Thymus (tissue), 11 donors: ENCODE measurements around the gene TENM3. TPM values are rescaled to one million over a fixed set of nuclear protein-coding genes. Genes with fewer than 3 reads are reported as not detected.

Experiments
- DNase-seq, 9 donors: peaks; one replicate each; pipeline ENCODE4 v3.0.0-alpha.2; 2013; ENCODE audit warnings: low spot score in 9 of 9, low read depth in 6 of 9, missing footprints in 1 of 9
- H3K27ac ChIP-seq, 2 donors: one replicate each; pipeline ENCODE4 v1.5.1; 2013; ENCODE audit warnings: control low read depth in 1 of 2, low read depth in 1 of 2, low read length in 1 of 2, mild to moderate bottlenecking in 1 of 2, moderate library complexity in 1 of 2
- H3K27me3 ChIP-seq, 2 donors: one replicate each; pipeline ENCODE4 v1.5.1; 2013; ENCODE audit warnings: low read length in 1 of 2; ENCODE audit not compliant: control insufficient read depth in 2 of 2, insufficient read depth in 1 of 2
- H3K36me3 ChIP-seq, 2 donors: one replicate each; pipeline ENCODE4 v1.5.1; 2013; ENCODE audit warnings: low read length in 1 of 2, mild to moderate bottlenecking in 1 of 2, moderate library complexity in 1 of 2; ENCODE audit not compliant: control insufficient read depth in 2 of 2, insufficient read depth in 2 of 2
- H3K4me1 ChIP-seq, 2 donors: one replicate each; pipeline ENCODE4 v1.5.1; 2013; ENCODE audit warnings: low read length in 2 of 2; ENCODE audit not compliant: control insufficient read depth in 2 of 2, insufficient read depth in 2 of 2
- H3K4me3 ChIP-seq, 2 donors: one replicate each; pipeline ENCODE4 v1.5.1; 2013; ENCODE audit warnings: low read length in 2 of 2, control low read depth in 1 of 2, mild to moderate bottlenecking in 1 of 2
- H3K9me3 ChIP-seq, 2 donors: one replicate each; pipeline ENCODE4 v1.5.1; 2013; ENCODE audit warnings: low read length in 1 of 2, mild to moderate bottlenecking in 1 of 2; ENCODE audit not compliant: control insufficient read depth in 2 of 2, insufficient read depth in 1 of 2
- WGBS: extraction: QIAGEN DNeasy Blood & Tissue Kit; methylation state at CpG from one replicate; pipeline ENCODE4 v1.1.7; 2013; 5-methylcytosine and 5-hydroxymethylcytosine counted together
- polyA plus RNA-seq: library from polyadenylated mRNA; stranded (reverse); fragments of 200-250 nt; gene quantifications from one replicate; pipeline ENCODE4 v1.2.3, GENCODE V29; 2013
- total RNA-seq: library from RNA; stranded (reverse); fragments of 120-200 nt; gene quantifications from one replicate; pipeline ENCODE4 v1.2.4, GENCODE V29; 2013
- donor health status: healthy.

Gene TENM3
- total and polyA plus RNA-seq, 2 donors, result 2.1 to 9.5 TPM

DNA sequence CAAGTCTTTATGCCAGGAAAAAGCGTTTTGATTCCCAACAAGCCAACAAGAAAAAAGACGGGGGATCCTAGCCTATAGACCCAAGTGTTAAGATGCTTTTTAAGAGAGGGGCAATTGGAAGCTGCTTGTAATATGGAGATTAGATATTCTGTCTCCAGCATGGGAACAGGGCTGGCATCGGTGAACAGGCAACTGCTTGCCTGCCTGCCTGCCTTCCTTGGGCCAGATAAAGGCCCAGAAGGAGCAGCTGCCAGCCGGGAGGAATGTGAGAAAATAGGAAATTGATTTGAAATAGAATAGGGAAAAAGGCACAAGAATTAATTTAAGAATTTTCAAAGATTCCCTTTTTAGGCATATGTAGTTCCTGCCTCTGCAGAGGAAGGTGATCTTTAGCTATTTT lies 192.2 kb downstream of the TENM3 start:
- H3K4me3 ChIP-seq, result no peak overlapping the region
- H3K9me3 ChIP-seq, result no peaks in the 10 kb centered on the region
- 87% methylated on average over 4 of the region's 4 CpGs for WGBS
- no peaks in the 10 kb centered on the region for H3K4me1 ChIP-seq
- no peaks in the 10 kb centered on the region for H3K36me3 ChIP-seq
- no peak overlapping the region for H3K27ac ChIP-seq
- no peak for DNase-seq
- no peaks in the 10 kb centered on the region for H3K27me3 ChIP-seq

DNA sequence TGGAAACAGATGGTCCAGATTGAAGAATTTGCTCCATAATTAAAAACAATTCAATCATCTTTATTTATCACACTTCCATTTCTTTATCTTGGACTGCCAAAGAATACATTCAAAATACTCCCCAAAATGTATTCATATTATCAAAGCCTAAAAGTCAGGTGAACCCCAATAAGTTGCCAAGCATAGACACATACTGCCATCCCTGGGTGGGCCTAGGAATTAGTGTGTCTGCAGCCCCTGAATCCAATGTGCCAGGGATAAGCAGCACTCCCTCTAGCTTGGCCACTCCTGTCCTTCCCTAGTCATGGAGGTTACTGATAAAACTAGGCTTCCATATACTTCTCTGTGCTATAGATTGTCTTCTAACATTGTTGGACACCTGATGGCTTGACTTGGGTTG lies 199.9 kb downstream of the TENM3 start:
- DNase-seq, result no peak
- Histone ChIP-seq H3K4me3 (no peak overlapping the region), H3K9me3 (no peaks in the 10 kb centered on the region), H3K4me1 (no peaks in the 10 kb centered on the region), H3K27me3 (peaks cover 11 to 24% of the 10 kb centered on the region in 2 donors), H3K36me3 (no peaks in the 10 kb centered on the region), H3K27ac (no peak overlapping the region)

DNA sequence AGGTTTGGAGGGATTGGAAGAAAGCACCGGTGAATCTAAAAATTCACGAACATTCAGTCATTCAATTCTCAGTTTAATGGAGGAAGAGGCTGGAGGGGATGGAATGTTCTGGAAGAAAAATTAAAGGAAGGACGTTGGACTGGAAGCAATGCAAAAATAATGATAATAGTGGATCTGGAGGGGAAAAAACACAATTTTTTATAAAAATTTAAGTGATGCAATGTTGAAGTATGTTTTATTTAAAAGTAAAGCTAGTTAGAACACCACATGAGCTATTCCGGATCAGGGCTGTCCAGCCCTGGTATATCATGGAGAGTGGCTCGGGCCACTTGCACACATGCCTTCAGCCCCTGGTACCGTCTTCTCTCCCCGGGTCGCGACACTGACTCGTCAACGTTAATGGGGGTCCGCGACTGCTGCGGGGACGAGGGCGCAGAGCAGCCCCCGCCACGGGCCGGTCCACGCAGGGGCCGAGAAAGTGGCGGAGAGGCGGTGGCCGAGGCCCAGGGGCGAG lies 204.6 kb downstream of the TENM3 start:
- WGBS, result 13% methylated on average over 25 of the region's 25 CpGs
- no peak for DNase-seq
- Histone ChIP-seq H3K9me3 (no peaks in the 10 kb centered on the region), H3K27ac (no peak overlapping the region), H3K27me3 (peaks cover 37 to 66% of the 10 kb centered on the region in 2 donors), H3K36me3 (no peaks in the 10 kb centered on the region), H3K4me3 (peak overlapping the region in 1 of 2 donors; percentile 49), H3K4me1 (peaks cover 0 to 4% of the 10 kb centered on the region in 2 donors)

DNA sequence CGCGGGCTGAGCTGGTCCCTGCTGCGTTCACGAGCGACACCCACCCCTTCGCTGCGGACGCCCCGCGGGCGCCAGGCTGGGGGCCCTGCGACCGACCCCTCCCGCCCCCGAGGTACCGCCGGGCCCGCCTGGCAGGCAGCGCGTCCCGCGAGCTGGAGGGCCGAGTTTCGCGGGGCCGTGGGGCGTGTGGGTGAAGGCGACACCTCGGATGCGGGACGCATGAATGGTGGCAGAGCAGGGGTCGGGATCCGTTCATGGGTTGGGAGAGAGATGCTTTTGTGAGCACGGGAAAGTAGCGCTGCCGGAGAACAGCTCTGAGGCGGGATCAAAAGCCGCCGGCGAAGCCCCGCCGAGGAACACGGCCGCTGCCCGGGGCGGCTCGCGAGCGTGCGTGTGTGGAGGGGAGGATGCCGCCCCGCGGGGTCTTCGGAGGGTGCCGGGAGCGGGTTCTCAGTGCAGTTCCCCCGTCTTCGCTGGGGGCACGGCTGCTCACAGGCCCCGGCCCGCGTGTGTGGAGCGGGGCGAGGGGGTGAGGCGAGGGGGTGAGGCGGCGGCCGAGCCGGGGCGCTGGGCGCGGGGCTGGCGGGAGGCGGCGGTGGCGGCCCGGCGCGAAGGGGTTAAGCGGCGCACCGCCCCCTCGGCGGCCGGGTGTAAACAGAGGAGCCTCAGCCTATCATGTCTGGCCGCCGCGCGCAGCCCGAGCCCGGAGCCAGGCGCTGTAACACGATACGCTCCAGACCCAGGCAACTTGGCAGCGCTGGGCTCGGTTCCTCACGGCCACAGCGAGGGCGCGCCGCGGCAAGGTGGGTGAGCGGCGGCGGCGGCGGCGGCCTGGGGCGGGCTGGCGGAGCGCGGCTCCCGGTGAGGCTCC lies 205.3 kb downstream of the TENM3 start:
- Histone ChIP-seq H3K9me3 (no peaks in the 10 kb centered on the region), H3K27ac (no peak overlapping the region), H3K27me3 (peaks cover 37 to 66% of the 10 kb centered on the region in 2 donors), H3K36me3 (no peaks in the 10 kb centered on the region), H3K4me3 (peak overlapping the region; percentile 15 to 49), H3K4me1 (peaks cover 0 to 4% of the 10 kb centered on the region in 2 donors)
- WGBS, result 1% methylated on average over 113 of the region's 113 CpGs
- peak in 6 of 9 donors; percentile 24 to 68 (median 45) for DNase-seq

DNA sequence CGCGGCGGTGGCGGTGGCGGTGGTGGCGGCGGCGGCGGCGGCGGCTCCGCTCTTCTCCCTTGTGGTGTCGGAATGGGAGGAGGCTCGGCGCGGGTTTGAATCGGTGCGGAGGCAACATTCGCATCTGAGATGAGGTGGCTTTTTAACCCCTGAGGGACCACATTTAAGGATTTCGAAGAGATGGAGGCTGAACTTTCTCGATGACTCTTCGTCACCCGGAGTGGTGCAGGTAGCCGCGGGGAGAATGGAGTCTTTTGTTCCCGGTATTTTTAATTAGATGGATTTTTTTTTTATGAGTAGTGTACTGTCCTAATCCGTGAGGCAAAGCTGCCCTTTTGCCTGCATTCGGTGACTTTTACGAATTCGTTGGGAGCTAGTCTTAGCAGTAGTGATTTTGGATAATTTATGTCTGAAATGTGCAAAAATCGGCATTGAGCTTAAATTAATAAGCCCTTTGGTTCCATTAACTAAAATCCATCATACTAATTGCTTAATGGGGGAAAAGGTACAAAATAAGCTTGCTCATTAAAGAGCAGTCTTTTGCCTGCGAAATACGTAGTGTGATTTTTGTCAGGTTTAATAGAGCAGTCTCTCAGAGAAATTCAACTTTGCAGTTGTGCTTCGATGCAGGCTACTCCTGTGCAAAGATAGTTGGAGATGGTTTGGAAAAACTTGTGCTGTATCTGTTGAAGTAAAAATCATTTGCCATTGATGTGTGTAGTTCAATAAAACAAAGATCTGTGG lies 206.2 kb downstream of the TENM3 start:
- Histone ChIP-seq H3K4me1 (peaks cover 0 to 4% of the 10 kb centered on the region in 2 donors), H3K4me3 (peak overlapping the region; percentile 31 to 49), H3K27ac (no peak overlapping the region), H3K27me3 (peaks cover 37 to 66% of the 10 kb centered on the region in 2 donors), H3K9me3 (no peaks in the 10 kb centered on the region), H3K36me3 (no peaks in the 10 kb centered on the region)
- DNase-seq, result peak in 3 of 9 donors; percentile 4 to 31 (median 10)
- WGBS, result 2% methylated on average over 34 of the region's 34 CpGs

DNA sequence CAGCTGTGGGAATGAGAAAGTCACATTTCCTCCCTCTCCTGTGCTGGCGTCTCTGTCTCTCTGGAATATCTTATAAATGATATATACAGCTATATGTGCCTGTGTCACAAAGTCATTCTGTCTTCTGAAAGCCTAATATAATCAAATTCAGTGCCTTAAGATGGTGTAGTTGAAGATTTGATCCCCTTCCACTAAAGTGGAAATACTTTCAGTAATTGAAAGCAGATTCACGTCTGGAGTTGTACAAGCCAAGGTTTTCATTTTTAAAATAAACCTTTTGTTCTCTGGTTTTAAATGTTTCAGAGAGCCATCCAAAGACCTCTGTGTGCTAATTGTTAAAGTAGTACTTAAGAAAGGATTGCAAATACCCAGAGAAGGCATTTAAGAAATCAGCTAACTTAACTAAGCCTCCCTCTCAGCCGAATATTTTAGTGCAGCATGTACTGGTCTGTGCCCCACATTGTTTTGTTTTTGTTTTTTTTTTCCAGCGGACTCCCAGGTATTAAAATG lies 206.8 kb downstream of the TENM3 start:
- Histone ChIP-seq H3K27ac (no peak overlapping the region), H3K27me3 (peaks cover 37 to 66% of the 10 kb centered on the region in 2 donors), H3K4me3 (peak overlapping the region; percentile 22 to 31)

DNA sequence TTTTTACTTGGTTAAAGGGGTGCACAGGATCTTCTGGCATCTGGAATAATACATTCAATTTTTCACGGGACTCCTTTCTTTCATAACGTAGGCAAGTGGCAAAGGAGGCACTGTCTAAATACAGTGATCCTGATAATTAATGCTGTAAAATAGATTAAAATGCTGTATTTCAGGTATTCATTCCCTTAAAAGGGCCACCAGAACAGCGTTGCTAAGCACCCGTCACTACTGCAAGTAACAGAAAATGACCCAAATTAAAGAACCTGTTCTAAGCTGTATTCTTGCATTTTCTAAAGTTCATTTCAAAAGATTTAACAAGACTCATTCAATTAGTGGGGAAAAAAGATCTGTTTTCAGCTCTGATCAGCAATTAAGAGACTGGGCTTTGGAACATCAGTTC lies 208.2 kb downstream of the TENM3 start:
- whole genome bisulfite sequencing, result 87% methylated on average over 4 of the region's 4 CpGs
- H3K4me1 ChIP-seq, result peaks cover 0 to 4% of the 10 kb centered on the region in 2 donors
- peaks cover 36 to 58% of the 10 kb centered on the region in 2 donors for H3K27me3 ChIP-seq
- DNase-seq, result no peak
- no peaks in the 10 kb centered on the region for H3K9me3 ChIP-seq
- H3K27ac ChIP-seq, result no peak overlapping the region
- H3K4me3 ChIP-seq, result no peak overlapping the region
- no peaks in the 10 kb centered on the region for H3K36me3 ChIP-seq

More for the DNA sequence above, 206.8 kb downstream of the TENM3 start:
- no peak for DNase-seq
- no peaks in the 10 kb centered on the region for H3K9me3 ChIP-seq
- peaks cover 0 to 4% of the 10 kb centered on the region in 2 donors for H3K4me1 ChIP-seq
- H3K36me3 ChIP-seq, result no peaks in the 10 kb centered on the region
- 10% methylated on average over 4 of the region's 4 CpGs for whole genome bisulfite sequencing

DNA sequence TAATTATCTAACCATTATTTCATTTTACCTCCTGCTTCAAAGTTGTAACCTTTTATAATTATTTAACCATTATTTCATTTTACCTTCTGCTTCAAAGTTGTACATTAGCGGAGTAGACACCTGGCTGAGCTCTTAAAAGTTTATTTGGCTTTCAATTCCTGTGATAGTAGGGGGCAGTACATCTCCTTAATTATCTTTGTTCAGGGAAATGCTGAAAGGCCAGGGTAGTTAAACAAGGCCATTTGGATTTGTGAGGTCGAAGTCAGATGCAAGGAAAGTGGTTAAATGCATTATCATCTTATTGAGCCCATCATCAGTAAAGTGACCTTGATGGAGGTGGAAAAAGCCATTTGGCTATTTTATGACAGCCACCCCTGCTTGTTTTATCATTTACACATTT lies 210.6 kb downstream of the TENM3 start:
- Histone ChIP-seq H3K4me3 (no peak overlapping the region), H3K27me3 (peaks cover 19 to 35% of the 10 kb centered on the region in 2 donors), H3K4me1 (peaks cover 0 to 4% of the 10 kb centered on the region in 2 donors), H3K36me3 (no peaks in the 10 kb centered on the region), H3K9me3 (no peaks in the 10 kb centered on the region), H3K27ac (no peak overlapping the region)
- 83% methylated on average over 2 of the region's 2 CpGs for WGBS
- DNase-seq, result no peak
